HG03575 (cell line): ENCODE data around the gene EBF3.
"Not testable (repeated sequence)": the region's sequence is repeated elsewhere in the genome, so short reads cannot be mapped to it uniquely, and the experiment has no call there.

Source experiments
- ATAC-seq: cut with Tn5 transposase; IDR thresholded peaks from one replicate; pipeline ENCODE4 v1.9.1; 2021; ENCODE audit not compliant: unreplicated experiment, insufficient number of reproducible peaks, low FRiP score; ENCODE audit errors: extremely low read depth

Gene EBF3

DNA sequence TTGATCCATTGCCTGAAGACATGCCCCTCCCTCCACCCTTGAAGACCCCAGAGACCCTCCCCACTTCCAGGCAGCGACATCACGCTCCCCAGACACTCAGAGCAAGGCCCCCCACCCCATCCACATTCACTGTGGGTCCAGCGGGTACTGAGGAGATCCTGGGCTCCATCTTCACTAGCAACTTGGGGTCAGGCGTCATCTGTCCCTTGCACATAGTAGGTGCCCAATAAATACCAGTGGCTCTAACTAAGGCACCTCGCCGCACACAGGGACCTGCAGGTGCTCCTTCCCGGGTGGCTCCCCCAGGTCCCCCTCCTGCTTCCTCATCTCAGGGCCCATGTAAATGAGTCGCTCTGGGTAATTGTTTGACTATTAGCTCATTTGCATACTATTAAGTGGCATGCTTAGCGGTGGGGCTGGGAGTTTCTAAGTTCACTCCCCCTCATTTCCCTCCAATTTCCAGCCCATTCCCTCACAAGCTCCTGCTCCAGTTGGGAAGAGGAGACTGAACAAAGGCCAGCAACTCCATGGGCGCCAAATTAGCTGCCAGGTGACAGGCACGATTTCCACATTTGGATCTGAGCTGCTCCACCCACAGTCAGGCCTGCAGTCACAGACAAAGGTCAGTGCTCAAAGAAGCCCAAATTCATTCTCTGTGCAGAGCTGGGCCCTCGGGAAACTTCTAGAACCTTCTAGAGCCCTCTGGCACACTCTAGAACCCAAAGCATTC is 29.7 kb downstream of the EBF3 start:
- no peak for ATAC-seq

DNA sequence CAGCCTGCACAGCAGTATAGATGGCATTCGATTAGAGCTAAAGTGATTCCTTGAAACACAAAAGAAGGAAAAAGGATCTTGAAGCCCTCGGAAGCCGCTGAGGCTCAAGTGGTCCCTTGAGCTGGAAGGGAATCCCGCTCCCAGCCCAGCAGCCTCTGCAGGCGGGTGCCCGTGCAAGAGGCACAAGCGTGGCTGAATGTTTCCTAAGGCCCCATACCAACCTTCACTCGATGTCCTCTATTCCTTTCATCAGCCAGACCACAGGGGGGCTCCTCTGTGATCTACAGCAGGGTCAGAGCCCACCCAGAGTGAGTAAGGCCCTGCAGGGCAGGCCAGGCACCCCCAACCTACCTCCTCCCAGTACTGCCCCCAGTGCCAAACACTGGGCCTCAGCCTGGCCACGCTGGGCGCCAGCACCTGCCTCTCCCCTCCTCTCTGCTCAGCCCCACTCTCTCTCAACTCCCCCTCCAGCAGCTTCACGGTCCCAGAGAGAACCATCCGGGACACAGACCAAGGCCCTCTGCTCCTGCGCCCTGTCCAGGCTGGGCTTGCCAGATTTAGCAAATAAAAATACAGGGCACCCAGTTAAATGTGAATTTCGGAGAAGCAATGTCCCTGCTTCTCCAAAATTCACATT is 30.5 kb downstream of the EBF3 start:
- no peak for ATAC-seq

DNA sequence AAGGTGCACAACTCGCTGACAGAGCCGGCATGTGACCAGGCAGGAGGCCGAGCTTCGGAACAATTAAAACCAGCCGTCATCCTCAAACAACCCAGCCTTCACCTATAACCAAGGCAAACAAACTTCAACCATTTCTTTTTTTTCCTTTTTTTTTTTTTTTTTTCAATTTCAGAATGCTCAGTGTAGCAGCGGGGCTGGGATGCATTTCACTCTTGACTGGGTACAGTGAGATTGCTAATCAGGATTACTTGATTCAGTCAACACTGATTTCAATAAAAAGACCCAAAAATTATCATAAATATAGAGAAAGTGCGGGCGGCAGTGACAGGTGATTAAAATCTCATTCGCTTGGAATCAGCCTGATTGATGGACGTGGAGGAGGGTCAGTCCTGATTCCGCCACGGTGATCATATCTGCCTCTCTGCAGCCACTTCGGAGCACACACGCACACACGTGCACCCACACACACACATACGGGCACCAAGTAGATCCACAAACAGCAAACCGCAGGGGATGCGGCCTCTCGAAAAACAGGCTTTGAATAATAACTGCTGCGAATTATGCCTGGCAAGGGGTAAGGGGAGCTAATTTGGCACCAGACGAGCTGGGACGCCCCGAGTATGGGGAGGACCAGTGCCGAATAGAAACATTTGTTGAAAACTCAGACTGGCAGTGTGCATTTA is 31.2 kb downstream of the EBF3 start:
- no peak for ATAC-seq

DNA sequence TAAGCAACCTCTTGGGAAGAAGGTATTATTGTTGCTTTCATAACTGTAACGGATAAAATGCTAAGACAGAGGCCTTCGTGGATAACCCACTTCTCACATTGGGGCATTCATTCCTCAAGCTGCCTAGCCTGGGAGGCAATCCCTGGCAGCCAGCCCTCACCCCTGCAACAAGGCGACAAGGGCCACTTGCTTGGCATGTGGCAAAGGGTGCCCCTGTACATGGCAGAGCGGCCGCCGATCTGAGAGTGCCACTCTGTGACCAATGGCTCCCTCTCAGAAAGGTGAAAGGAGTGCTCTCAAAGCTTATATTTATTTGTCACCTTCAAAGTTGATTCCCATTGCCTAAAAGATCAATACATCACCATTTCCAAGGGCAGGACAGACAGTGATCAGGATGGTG is 31.9 kb downstream of the EBF3 start:
- no peak for ATAC-seq

DNA sequence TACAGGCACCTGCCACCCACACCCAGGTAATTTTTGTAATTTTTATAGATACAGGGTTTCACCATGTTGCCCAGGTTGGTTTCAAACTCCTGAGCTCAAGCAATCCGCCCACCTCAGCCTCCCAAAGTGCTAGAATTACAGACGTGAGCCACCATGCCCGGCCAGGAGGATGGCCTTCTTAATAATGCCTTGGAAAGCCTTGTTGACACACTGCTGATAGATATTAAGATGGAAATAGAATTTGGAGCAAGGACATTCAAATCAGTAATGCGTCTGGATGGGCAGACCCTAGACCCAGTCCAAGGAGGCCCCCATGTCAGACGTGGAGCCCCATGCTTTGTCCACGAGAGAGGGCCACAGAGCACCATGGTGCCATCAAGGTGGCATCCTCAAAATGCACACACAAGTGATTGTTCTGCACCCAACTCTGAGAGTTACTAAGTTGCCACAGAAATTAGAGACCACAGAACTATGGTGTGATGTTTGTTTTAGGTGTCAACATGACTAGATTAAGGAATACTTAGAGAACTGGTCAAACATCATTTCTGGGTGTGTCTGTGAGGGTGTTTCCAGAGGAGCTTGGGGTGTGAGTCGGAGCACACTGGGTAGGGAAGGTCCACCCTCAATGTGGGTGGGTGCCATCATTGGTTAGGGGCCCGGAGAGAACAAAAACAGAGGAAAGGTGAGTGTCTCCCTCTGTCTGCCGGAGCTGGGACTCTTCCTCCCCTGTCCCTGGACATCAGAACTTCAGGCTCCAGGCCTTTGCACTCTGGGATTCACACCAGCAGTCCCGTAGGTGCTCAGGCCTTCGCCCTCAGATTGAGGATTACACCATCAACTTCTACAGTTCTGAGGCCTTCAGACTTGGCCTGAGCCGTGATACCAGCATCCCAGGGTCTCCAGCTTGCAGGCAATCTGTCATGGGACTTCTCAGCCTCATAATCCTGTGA is 34.5 kb downstream of the EBF3 start:
- no peak for ATAC-seq

DNA sequence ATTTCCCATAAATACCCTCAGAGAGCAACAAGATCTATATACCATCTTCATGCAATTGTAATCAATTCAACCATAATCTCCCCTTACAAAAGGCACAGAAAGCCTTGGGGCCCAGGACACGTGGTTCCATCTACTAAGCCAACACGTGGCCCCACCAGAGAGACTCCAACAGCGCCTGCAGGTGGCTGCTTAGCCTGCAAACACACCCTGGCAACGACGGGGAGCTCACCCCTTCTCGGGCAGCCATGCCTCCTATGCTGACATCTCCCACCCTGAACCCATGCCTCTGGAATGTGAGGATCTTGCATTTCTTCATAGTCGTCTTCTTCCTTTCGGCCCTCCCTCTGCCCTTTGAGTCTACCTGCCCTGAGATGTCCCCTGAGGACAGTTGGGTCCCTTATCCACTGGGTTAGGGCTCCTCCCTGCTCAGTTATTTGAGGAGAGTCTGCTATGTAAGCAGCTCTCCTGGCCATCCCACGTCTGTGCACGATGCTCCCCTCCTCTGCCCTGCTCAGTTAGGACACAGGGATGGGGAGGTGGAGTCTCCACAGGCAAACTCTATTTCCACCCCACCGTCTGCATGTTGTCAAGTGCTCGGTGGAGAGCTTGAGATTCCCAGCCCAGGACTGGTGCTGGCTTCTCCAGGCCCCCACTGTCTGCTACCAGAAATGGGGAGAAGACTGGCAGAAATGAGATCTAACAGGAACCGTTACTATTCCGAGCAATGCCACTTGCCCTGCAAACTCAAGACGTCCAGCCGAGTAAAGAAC is 36.5 kb downstream of the EBF3 start:
- ATAC-seq = no peak

DNA sequence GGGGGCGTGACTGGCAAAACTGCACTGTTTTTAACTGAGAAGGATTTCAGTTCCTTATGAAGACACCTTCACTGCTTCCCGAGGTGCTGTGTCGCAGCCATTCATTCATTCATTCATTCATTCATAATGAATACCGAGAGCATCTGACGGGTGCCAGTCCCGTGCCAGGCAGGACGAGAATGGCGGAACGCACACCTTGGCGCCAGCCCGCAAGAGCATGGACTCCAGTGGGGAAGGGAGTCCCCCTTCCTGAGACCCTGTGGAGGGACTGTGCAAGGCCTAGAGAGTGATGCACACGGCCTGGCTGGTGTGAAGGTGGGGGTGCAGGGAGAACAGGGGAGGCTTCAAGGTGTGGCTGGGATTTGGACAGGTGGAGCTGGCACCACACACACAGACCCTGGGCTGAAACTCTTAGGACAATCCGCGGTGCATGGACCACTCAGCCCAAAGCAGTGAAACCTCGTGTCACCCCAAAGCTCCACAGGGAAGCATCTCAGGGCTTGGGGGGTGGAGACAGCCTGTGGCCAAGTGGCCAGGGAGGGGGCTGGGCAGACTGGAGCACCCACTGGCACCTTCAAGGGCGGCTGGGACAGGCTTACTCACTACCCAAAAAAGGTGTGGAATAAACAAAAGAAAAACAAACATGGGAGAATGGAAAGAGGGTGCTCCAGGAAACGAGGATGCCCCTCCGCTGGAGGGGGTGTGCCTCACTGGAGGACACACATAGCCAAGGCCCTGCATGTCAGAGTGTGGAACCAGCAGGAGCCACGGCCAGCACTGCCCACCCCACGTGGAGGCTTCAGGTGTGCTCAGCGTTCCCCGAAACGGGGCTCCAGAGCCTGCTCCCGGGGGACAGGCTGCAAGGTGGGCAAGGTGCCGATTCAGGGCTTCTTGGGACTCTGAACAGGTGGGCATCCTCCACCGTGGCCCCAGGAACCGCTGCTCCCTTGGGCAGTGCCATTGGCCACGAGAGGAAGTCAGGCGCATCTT is 37.7 kb downstream of the EBF3 start:
- no peak for ATAC-seq

DNA sequence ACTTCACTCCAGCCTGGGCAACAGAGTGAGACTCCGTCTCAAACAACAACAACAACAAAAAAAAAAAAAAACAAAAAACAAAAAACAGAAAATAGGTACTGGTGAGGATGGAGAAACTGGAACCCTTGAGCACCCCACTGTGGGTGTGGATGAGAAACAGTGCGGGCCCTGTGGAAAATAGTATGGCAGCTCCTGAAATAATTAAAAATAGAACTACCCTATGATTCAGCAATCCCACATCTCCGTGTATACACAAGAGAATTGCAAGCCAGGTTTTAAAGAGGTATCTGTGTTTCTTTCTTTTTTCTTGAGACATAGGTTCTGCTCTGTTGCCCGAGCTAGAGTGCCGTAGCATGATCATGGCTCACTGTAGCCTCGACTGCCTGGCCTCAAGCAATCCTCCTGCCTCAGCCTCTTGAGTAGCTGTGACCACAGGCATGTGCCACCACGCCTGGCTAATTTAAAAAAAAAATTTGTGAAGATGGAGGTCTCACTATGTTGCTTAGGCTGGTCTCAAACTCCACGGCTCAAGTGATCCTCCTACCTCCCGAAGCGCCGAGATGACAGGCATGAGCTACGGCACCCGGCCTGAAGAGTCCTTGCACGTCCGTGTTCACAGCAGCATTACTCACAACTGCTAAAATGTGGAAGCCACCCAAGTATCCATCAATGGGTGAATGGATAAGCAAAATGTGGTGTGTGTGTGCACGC is 39.5 kb downstream of the EBF3 start:
- no peak for ATAC-seq

DNA sequence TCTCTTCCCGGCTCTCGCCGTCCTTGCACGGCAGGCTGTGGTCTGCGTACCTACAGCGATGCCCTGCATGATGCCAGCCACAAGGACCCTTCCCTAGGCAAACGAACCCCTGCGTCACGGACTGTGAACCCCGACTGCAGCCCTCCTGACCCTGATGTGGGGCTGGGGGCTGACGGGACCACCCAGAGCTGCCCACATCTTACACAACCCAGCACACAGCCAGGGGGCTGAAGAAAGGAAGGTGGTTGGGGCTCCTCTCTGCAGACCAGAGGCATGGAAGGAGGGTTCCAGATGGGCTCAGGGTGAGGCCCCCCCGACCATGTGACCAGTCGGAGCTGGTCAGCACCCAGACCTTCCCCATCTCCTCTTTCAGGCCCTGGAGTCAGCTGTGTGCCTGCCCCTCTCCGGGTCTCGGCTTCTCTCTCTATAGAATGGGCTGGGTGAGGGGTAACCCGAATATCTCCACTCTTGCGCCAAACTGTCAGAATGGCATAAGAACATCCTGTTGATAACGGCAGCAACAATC is 41.4 kb downstream of the EBF3 start:
- ATAC-seq = no peak

DNA sequence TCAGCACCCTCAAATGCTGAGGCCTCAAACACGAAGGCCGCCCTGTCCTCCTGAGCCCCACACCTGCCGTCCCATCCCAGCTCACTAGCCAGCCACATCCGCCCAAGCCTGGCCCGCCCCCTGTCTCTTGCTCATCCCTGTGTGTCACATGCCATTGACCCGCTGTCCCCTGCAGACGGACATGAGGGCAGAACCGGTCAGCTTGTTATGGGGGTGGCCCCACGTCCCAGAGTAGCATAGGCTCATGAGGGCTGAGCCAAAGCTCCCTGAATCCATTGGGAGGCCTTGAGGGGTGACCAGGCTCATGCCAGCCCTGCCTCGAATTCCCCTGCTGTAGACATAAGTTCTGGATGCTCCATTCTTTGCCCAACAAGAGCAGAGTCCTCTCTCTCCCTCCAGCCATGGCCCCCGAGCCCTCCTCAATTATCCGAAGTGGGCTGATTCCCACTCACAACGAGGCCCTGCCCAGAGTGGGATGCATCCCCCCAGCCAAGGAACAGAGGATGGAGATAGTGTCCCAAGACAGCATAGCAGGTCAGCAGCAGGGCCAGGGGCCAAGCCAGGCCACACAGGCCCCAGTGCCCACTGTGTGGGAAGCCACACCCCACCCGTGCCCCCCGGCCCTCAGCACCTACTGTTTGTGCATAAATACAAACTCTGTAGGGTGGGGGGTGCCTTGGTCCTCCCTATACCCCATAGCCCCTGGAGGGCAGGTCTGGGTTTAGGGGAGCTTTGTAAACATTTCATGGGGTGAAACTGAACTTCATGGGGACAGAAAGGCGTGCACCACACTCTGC is 42.1 kb downstream of the EBF3 start:
- ATAC-seq = no peak

DNA sequence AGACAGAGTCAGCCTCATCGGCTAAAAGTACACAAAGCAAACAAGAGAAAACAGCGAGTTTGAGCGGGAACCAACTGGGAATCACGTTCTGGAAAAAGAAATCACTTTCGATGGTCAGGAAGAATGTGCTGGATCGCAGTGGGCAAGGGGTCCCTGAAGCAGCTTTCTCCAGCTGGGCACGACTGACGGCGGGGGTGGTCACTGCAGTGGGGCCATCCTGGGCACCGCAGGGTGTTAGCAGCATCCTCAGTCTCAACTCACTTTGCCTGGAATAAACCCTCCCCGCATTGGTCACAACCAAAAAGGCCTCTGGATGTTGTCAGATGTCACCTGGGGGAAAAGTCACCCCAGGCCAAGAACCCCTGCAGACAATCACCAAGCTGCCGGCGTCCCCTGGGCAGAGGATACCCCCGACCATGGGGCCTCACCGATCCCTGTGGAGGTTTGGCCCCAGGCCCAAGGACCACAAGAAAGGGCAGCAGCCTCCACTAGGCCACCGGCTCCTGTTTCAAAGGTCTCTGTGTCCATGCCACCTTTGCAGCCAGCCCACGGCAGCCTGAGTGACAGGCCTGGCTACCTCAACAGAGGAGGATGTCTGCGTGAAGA is 42.9 kb downstream of the EBF3 start:
- ATAC-seq = no peak

DNA sequence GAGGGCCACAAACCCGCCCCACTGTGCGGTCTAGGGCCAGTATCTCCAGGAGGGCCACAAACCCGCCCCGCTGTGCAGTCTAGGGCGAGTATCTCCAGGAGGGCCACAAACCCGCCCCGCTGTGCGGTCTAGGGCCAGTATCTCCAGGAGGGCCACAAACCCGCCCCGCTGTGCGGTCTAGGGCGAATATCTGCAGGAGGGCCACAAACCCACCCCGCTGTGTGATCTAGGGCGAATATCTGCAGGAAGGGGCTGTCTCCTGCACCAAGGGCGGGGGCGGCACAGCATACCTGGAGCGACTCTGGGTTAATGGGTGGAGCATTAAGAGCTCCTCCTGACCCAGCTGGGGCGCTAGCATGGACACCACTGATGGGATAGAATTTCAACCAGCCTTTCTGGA is 43.9 kb downstream of the EBF3 start:
- not testable (repeated sequence) for ATAC-seq

DNA sequence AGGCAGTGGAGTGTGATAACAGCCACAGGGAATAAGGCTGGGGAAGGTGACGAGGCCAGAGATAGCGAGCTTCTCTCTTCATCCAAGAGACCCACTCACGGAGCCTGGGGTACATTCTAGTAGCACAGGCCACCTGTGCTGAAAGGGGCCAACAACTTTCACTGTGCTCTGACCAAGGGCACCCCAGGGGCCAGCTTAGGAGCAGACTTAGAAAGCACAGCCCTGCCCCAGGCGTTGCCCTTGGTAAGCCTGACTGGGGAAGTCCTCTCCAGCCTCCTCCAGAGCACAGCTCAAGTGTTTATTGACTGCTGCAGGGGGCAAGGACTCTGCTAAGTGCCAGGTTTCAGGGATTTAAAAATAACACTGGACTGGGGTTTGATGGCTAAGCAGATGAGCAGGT is 44.7 kb downstream of the EBF3 start:
- ATAC-seq = no peak

DNA sequence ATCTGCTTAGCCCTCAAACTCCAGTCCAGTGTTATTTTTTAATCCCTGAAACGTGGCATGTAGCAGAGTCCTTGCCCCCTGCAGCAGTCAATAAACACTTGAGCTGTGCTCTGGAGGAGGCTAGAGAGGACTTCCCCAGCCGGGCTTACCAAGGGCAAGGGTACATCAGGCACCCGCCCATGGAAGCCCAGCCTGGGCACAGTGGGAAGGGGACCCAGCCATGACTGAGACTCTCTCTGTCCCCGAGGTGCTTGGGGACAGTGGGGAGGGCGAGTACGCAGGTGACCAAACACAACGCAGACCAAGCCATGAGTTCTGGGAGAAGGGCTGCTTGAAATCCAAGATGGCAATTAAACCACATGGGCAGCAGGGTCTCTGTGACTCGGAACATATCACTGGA is 45.2 kb downstream of the EBF3 start:
- ATAC-seq = no peak

DNA sequence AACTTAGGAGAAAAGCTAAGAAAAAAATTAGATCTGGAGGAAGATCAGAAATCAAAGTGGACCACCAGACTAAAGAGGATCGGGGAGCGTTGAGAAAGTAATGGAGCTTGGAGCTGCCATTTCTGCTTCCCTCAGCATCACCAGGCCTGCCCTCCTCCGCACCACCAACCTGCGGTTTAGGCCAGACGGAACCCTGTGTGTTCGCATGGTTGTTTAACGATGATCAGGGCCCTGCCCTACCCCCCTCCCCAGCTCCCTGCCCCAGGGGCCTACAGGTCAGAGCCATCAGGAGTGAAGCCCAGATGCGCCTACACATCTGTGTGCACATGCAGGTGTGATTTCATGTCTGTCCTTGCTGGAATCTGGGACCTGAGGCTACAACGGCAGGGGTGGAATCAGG is 45.7 kb downstream of the EBF3 start:
- ATAC-seq = no peak

DNA sequence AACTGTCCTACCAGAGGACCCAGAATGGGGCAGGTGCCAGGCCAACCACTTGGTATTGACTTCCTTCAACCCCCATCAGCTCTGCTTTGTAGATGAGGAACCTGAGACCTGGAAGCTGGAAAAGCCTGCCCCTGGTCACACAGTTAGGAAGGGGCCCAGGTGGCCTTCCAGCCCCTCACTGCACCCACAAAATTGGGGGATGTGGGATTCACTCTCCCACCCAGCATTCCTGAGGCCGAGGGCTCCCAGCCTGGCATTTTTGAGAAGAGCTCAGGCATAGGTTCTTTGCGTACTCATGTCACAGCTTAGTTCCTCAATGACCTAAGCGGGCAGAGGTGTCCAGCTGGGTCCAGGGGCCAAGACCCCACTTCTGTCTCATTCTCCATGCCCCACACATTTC is 46.1 kb downstream of the EBF3 start:
- ATAC-seq = no peak
